Measurements from ENCODE around the gene ARID5A. TPM values are rescaled to one million over a fixed set of nuclear protein-coding genes. Genes with fewer than 3 reads are reported as not detected.

The ARID5A gene
- total RNA-seq, 1 experiment from 2014 or later, result 3.3 TPM

DNA sequence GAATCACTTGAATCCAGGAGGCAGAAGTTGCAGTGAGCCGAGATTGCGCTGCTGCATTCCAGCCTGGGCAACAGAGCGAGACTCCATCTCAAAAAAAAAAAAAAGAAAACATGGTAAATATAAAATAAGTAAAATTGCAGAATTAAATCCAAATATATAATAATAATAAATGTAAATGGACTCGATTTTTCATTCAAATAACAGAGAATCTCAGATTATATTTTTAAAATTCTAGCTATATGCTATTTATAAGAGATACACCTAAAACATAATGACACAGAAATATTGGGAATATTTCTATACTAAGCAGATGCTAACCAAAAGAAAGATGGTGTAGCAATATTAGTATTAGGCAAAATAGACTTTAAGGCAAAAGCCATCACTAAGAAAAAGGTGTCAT, 16.3 kb upstream of the ARID5A start:
- no peaks in the 10 kb centered on the region for H3K4me1 ChIP-seq
- H3K27me3 ChIP-seq (replicated peaks; ENCODE audit: control insufficient read depth, insufficient read depth, low read length), result no peaks in the 10 kb centered on the region
- no peaks in the 10 kb centered on the region for H3K4me1 Mint-ChIP-seq (ENCODE audit: low read depth, unreplicated experiment)
- H3K36me3 Mint-ChIP-seq (ENCODE audit: insufficient read depth, unreplicated experiment), result no peaks in the 10 kb centered on the region
- no peaks in the 10 kb centered on the region for H3K36me3 ChIP-seq (ENCODE audit: control insufficient read depth, insufficient read depth, low read length)
- CTCF ChIA-PET, result no interaction called here
- H3K27ac Mint-ChIP-seq (ENCODE audit: unreplicated experiment), result no peak overlapping the region
- TF ChIP-seq, protein P1, sequence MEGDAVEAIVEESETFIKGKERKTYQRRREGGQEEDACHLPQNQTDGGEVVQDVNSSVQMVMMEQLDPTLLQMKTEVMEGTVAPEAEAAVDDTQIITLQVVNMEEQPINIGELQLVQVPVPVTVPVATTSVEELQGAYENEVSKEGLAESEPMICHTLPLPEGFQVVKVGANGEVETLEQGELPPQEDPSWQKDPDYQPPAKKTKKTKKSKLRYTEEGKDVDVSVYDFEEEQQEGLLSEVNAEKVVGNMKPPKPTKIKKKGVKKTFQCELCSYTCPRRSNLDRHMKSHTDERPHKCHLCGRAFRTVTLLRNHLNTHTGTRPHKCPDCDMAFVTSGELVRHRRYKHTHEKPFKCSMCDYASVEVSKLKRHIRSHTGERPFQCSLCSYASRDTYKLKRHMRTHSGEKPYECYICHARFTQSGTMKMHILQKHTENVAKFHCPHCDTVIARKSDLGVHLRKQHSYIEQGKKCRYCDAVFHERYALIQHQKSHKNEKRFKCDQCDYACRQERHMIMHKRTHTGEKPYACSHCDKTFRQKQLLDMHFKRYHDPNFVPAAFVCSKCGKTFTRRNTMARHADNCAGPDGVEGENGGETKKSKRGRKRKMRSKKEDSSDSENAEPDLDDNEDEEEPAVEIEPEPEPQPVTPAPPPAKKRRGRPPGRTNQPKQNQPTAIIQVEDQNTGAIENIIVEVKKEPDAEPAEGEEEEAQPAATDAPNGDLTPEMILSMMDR (IDR thresholded peaks at IDR 0.05; ENCODE audit: insufficient read depth in 1 of 2, low read depth in 1 of 2, low read length in 1 of 2, severe bottlenecking in 1 of 2, unreplicated experiment in 1 of 2), result no peak
- H3K4me3 Mint-ChIP-seq (ENCODE audit: unreplicated experiment), result no peak overlapping the region
- POLR2A ChIA-PET, result no interaction called here
- intact Hi-C loops (cut with micrococcal nuclease; ENCODE audit: unreplicated experiment), result no loop called here
- no peak for DNase-seq
- no peak overlapping the region for H3K4me3 ChIP-seq (ENCODE audit: low read depth, low read length)
- BruUV-seq (replicated peaks), result no TSS peak
- peaks cover 7% of the 10 kb centered on the region; the same call in 1 of the 2 replicates for H3K9me3 ChIP-seq
- no peaks in the 10 kb centered on the region for H3K27me3 Mint-ChIP-seq (ENCODE audit: insufficient read depth, unreplicated experiment)
- H3K9me3 Mint-ChIP-seq (ENCODE audit: unreplicated experiment), result peaks cover 21% of the 10 kb centered on the region

DNA sequence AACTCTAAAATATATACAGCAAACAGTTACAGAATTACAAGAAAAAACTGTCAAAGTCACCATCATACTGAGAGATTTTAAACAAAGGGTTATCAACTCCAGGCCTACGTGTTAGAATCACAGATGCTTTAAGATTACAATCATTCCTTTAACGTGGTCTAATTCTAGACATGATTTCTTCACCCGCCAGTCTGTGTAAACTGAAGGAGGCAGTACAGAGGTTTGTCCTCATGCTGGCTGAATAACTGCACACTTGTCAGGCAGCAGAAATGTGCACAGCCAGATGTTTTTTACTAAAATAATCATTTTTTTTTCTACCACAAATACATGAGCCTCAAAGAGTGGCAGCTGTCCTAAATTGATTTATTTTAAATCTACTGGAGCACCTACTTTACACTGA, 15.9 kb upstream of the ARID5A start:
- TF ChIP-seq, protein P1 (IDR thresholded peaks at IDR 0.05; ENCODE audit: insufficient read depth in 1 of 2, low read depth in 1 of 2, low read length in 1 of 2, severe bottlenecking in 1 of 2, unreplicated experiment in 1 of 2), result no peak
- H3K36me3 Mint-ChIP-seq (ENCODE audit: insufficient read depth, unreplicated experiment), result no peaks in the 10 kb centered on the region
- CTCF ChIA-PET, result no interaction called here
- H3K27me3 ChIP-seq (replicated peaks; ENCODE audit: control insufficient read depth, insufficient read depth, low read length), result no peaks in the 10 kb centered on the region
- H3K9me3 Mint-ChIP-seq (ENCODE audit: unreplicated experiment), result peaks cover 21% of the 10 kb centered on the region
- no peaks in the 10 kb centered on the region for H3K4me1 Mint-ChIP-seq (ENCODE audit: low read depth, unreplicated experiment)
- BruUV-seq (replicated peaks), result no TSS peak
- H3K9me3 ChIP-seq, result peaks cover 7% of the 10 kb centered on the region; the same call in 1 of the 2 replicates
- no peak overlapping the region for H3K4me3 Mint-ChIP-seq (ENCODE audit: unreplicated experiment)
- no peak overlapping the region for H3K27ac Mint-ChIP-seq (ENCODE audit: unreplicated experiment)
- POLR2A ChIA-PET, result no interaction called here
- no peak overlapping the region for H3K4me3 ChIP-seq (ENCODE audit: low read depth, low read length)
- H3K4me1 ChIP-seq, result no peaks in the 10 kb centered on the region
- H3K36me3 ChIP-seq (ENCODE audit: control insufficient read depth, insufficient read depth, low read length), result no peaks in the 10 kb centered on the region
- no peak for DNase-seq
- intact Hi-C loops (cut with micrococcal nuclease; ENCODE audit: unreplicated experiment), result no loop called here
- no peaks in the 10 kb centered on the region for H3K27me3 Mint-ChIP-seq (ENCODE audit: insufficient read depth, unreplicated experiment)

DNA sequence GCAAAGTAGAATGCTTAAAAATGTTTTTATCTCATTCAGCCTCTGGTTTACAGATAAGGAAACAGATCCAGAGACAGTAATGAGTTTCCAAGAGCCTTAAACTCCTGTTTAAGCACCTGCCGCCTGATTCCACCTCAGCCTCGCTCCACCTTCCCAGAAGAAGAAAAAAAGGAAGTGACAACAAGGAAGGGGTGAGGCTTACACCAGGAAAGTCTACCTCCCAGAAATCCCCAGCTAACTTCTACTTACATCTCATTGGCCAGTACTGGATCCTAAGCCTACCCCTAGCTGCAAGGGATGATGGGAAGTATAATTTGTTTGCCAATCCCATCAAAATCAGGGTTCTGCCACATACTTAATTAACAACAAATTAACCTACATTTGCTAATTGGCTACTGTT, 15.3 kb upstream of the ARID5A start:
- no peaks in the 10 kb centered on the region for H3K4me1 ChIP-seq
- Mint-ChIP-seq H3K27me3 (ENCODE audit: insufficient read depth, unreplicated experiment) (no peaks in the 10 kb centered on the region), H3K4me1 (ENCODE audit: low read depth, unreplicated experiment) (no peaks in the 10 kb centered on the region), H3K36me3 (ENCODE audit: insufficient read depth, unreplicated experiment) (no peaks in the 10 kb centered on the region), H3K9me3 (ENCODE audit: unreplicated experiment) (peaks cover 18% of the 10 kb centered on the region), H3K4me3 (ENCODE audit: unreplicated experiment) (no peak overlapping the region), H3K27ac (ENCODE audit: unreplicated experiment) (no peak overlapping the region)
- BruUV-seq (replicated peaks), result no TSS peak
- ChIA-PET POLR2A (no interaction called here), CTCF (no interaction called here)
- H3K4me3 ChIP-seq (ENCODE audit: low read depth, low read length), result no peak overlapping the region
- H3K36me3 ChIP-seq (ENCODE audit: control insufficient read depth, insufficient read depth, low read length), result no peaks in the 10 kb centered on the region
- no peak for DNase-seq
- TF ChIP-seq, protein P1 (IDR thresholded peaks at IDR 0.05; ENCODE audit: insufficient read depth in 1 of 2, low read depth in 1 of 2, low read length in 1 of 2, severe bottlenecking in 1 of 2, unreplicated experiment in 1 of 2), result no peak
- H3K27me3 ChIP-seq (replicated peaks; ENCODE audit: control insufficient read depth, insufficient read depth, low read length), result no peaks in the 10 kb centered on the region
- intact Hi-C loops (cut with micrococcal nuclease; ENCODE audit: unreplicated experiment), result no loop called here
- H3K9me3 ChIP-seq, result peaks cover 7% of the 10 kb centered on the region; the same call in 1 of the 2 replicates
